Neural cell (in vitro differentiated cells): Measurements from ENCODE around the gene ISCA2. TPM values are rescaled to one million over a fixed set of nuclear protein-coding genes. Genes with fewer than 3 reads are reported as not detected.

Source experiments
- H2AFZ ChIP-seq: fragments of 200-600, 300-800 bp; sonication (generic), shearing (Covaris generic); 2 replicates; pipeline ENCODE4 v1.6.0; 2014; ENCODE audit warnings: low read depth, mild to moderate bottlenecking, antibody characterized with exemption, low read length, moderate library complexity
- H3F3A ChIP-seq: fragments of 200-600 bp; shearing (Covaris generic); 2 replicates; pipeline ENCODE4 v1.6.1; 2016; ENCODE audit warnings: mild to moderate bottlenecking, moderate library complexity, mixed read lengths, antibody characterized with exemption, low read length; ENCODE audit not compliant: insufficient read depth, poor library complexity, severe bottlenecking
- H3K27ac ChIP-seq: fragments of 200-600, 300-800 bp; sonication (generic), shearing (Covaris generic); 2 replicates; pipeline ENCODE4 v1.5.1; 2014; ENCODE audit warnings: mild to moderate bottlenecking, low read length, moderate library complexity
- H3K27me3 ChIP-seq: fragments of 300-800, 200-600 bp; sonication (generic), shearing (Covaris generic); 2 replicates; pipeline ENCODE4 v1.6.0; 2014; ENCODE audit warnings: mild to moderate bottlenecking, low read depth, low read length, moderate library complexity; ENCODE audit not compliant: insufficient read depth
- H3K36me3 ChIP-seq: fragments of 300-800, 200-600 bp; sonication (generic), shearing (Covaris generic); 2 replicates; pipeline ENCODE4 v1.5.1; 2014; ENCODE audit warnings: mild to moderate bottlenecking, antibody characterized with exemption, low read length, moderate library complexity; ENCODE audit not compliant: insufficient read depth
- H3K4me2 ChIP-seq: fragments of 300-800, 200-600 bp; sonication (generic), shearing (Covaris generic); 2 replicates; pipeline ENCODE4 v1.6.0; 2014; ENCODE audit warnings: mild to moderate bottlenecking, low read length
- H3K4me3 ChIP-seq: fragments of 300-800, 200-600 bp; sonication (generic), shearing (Covaris generic); 2 replicates; pipeline ENCODE4 v1.5.1; 2014; ENCODE audit warnings: mild to moderate bottlenecking, low read length, moderate library complexity
- H3K79me2 ChIP-seq: fragments of 200-600 bp; shearing (Covaris generic); replicated peaks from 2 replicates; pipeline ENCODE4 v1.6.0; 2014; ENCODE audit warnings: mild to moderate bottlenecking, low read length, moderate library complexity; ENCODE audit not compliant: insufficient read depth
- H3K9ac ChIP-seq: fragments of 300-800, 200-600 bp; sonication (generic), shearing (Covaris generic); 2 replicates; pipeline ENCODE4 v1.6.1; 2016; ENCODE audit warnings: mild to moderate bottlenecking, low read length, mixed read lengths
- H3K9me2 ChIP-seq: fragments of 200-600 bp; shearing (Covaris generic); 2 replicates; pipeline ENCODE4 v1.6.1; 2016; ENCODE audit warnings: mild to moderate bottlenecking, low read length, mixed read lengths; ENCODE audit not compliant: insufficient read depth
- H3K9me3 ChIP-seq: fragments of 200-600, 300-800 bp; sonication (generic), shearing (Covaris generic); 2 replicates; pipeline ENCODE4 v1.6.1; 2016; ENCODE audit warnings: mild to moderate bottlenecking, mixed run types, low read length, moderate library complexity, mixed read lengths
- H4K20me1 ChIP-seq: fragments of 200-600 bp; shearing (Covaris generic); 2 replicates; pipeline ENCODE4 v1.6.1; 2016; ENCODE audit warnings: mild to moderate bottlenecking, mixed run types; ENCODE audit not compliant: insufficient read depth
- EP300 ChIP-seq: fragments of 450-650 bp; conservative IDR thresholded peaks from 2 replicates; pipeline ENCODE4 v1.6.1; 2014; ENCODE audit warnings: antibody characterized with exemption, mild to moderate bottlenecking, moderate library complexity; ENCODE audit not compliant: poor library complexity, severe bottlenecking
- EZH2 ChIP-seq: fragments of 200-600, 300-800 bp; shearing (Covaris generic), sonication (generic); IDR thresholded peaks from 2 replicates; pipeline ENCODE4 v1.6.1; 2014; ENCODE audit warnings: antibody characterized with exemption, low read length, borderline replicate concordance, mild to moderate bottlenecking; ENCODE audit not compliant: insufficient read depth, poor library complexity, severe bottlenecking
- MXI1 ChIP-seq: fragments of 450-650 bp; conservative IDR thresholded peaks from 2 replicates; pipeline ENCODE4 v1.6.1; 2014; ENCODE audit warnings: antibody characterized with exemption, mild to moderate bottlenecking; ENCODE audit not compliant: poor library complexity, severe bottlenecking
- POLR2AphosphoS5 ChIP-seq: IDR thresholded peaks from 2 replicates; pipeline ENCODE4 v1.6.1; 2012
- RAD21 ChIP-seq: fragments of 450-650 bp; conservative IDR thresholded peaks from 2 replicates; pipeline ENCODE4 v1.6.1; 2014; ENCODE audit warnings: antibody characterized with exemption, mild to moderate bottlenecking, moderate library complexity
- SMC3 ChIP-seq: fragments of 450-650 bp; conservative IDR thresholded peaks from 2 replicates; pipeline ENCODE4 v1.6.1; 2014; ENCODE audit warnings: antibody characterized with exemption, mild to moderate bottlenecking, moderate library complexity; ENCODE audit not compliant: poor library complexity
- TAF1 ChIP-seq: IDR thresholded peaks from 2 replicates; pipeline ENCODE4 v1.6.1; 2012; ENCODE audit warnings: low read depth
- polyA plus RNA-seq: library from polyadenylated mRNA; depleted of rRNA; stranded (reverse); fragments of >200 nt; gene quantifications from 2 replicates; pipeline ENCODE4 v1.2.3, GENCODE V29; 2014
- TF ChIP-seq, protein P1 (sequence below): IDR thresholded peaks from 2 replicates; pipeline ENCODE4 v1.6.1; 2012; ENCODE audit warnings: borderline replicate concordance
- TF ChIP-seq, protein P2 (sequence below): fragments of 450-650 bp; IDR thresholded peaks from 2 replicates; pipeline ENCODE4 v1.5.1; 2014; ENCODE audit warnings: antibody characterized with exemption, mild to moderate bottlenecking, moderate library complexity; ENCODE audit not compliant: poor library complexity, severe bottlenecking

ISCA2 gene
- polyA plus RNA-seq, 1 donor from 2014 or later = 45.1 TPM

DNA sequence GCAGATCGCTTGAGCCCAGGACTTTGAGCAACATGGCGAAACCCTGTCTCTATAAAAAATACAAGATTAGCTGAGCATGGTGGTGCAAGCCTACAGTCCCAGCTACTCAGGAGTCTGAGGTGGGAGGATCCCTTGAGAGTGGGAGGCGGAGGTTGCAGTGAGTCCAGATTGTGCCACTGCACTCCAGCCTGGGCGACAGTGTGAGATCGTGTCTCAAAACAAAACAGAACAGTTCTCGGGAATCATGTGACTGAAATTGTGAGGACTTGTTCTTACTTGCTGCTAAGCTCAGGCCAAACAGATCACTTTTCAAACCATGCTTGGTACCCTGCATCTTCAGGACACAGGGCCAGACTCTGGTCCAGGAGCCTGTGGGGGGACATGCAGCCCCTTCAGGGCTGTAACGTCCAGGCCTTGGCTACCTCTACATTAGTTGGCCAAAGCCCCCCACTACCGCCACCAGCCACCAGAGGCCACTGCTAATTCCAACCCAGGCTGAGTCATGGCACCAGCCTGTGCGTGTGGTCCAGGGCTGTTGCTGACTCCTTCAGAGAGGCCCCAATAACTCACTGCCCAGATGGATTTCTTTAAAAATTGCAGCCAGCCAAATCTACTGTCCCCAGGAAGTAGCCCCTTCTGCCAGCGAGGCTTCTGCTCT is 34.1 kb upstream of the ISCA2 start:
- Histone ChIP-seq H3F3A (no peaks in the 10 kb centered on the region), H3K9ac (no peak overlapping the region), H3K27ac (no peak overlapping the region), H4K20me1 (no peaks in the 10 kb centered on the region), H3K79me2 (no peaks in the 10 kb centered on the region), H3K36me3 (no peaks in the 10 kb centered on the region), H3K9me3 (no peaks in the 10 kb centered on the region), H3K27me3 (no peaks in the 10 kb centered on the region), H3K4me3 (no peak overlapping the region), H2AFZ (no peak overlapping the region), H3K9me2 (no peaks in the 10 kb centered on the region), H3K4me2 (no peak overlapping the region)
- TF ChIP-seq POLR2AphosphoS5 (no peak), RAD21 (no peak), EZH2 (no peak), SMC3 (no peak), TAF1 (no peak), MXI1 (no peak), EP300 (no peak)
- TF ChIP-seq, protein P1, sequence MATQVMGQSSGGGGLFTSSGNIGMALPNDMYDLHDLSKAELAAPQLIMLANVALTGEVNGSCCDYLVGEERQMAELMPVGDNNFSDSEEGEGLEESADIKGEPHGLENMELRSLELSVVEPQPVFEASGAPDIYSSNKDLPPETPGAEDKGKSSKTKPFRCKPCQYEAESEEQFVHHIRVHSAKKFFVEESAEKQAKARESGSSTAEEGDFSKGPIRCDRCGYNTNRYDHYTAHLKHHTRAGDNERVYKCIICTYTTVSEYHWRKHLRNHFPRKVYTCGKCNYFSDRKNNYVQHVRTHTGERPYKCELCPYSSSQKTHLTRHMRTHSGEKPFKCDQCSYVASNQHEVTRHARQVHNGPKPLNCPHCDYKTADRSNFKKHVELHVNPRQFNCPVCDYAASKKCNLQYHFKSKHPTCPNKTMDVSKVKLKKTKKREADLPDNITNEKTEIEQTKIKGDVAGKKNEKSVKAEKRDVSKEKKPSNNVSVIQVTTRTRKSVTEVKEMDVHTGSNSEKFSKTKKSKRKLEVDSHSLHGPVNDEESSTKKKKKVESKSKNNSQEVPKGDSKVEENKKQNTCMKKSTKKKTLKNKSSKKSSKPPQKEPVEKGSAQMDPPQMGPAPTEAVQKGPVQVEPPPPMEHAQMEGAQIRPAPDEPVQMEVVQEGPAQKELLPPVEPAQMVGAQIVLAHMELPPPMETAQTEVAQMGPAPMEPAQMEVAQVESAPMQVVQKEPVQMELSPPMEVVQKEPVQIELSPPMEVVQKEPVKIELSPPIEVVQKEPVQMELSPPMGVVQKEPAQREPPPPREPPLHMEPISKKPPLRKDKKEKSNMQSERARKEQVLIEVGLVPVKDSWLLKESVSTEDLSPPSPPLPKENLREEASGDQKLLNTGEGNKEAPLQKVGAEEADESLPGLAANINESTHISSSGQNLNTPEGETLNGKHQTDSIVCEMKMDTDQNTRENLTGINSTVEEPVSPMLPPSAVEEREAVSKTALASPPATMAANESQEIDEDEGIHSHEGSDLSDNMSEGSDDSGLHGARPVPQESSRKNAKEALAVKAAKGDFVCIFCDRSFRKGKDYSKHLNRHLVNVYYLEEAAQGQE = no peak
- TF ChIP-seq, protein P2, sequence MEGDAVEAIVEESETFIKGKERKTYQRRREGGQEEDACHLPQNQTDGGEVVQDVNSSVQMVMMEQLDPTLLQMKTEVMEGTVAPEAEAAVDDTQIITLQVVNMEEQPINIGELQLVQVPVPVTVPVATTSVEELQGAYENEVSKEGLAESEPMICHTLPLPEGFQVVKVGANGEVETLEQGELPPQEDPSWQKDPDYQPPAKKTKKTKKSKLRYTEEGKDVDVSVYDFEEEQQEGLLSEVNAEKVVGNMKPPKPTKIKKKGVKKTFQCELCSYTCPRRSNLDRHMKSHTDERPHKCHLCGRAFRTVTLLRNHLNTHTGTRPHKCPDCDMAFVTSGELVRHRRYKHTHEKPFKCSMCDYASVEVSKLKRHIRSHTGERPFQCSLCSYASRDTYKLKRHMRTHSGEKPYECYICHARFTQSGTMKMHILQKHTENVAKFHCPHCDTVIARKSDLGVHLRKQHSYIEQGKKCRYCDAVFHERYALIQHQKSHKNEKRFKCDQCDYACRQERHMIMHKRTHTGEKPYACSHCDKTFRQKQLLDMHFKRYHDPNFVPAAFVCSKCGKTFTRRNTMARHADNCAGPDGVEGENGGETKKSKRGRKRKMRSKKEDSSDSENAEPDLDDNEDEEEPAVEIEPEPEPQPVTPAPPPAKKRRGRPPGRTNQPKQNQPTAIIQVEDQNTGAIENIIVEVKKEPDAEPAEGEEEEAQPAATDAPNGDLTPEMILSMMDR = no peak

DNA sequence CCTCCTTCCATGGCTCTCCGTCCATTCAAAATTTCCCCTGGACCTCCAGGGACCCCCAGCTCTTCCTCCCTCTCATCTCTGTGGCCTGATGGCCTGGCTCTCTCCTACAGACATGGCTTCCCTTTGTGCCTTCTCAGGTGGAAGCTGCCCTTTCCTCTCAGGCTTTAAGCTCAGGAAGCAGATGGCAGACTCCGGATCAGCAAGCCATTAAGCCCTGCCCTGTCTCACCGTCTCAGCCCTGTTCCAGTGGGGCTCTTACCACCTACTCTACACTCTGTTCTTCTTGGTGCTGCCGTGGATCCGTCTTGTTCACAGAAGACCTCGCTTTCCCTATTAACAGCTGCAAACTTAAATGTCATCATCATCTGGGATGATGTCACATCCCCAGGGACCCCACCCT is 33.6 kb upstream of the ISCA2 start:
- H3F3A ChIP-seq = no peaks in the 10 kb centered on the region
- TF ChIP-seq MXI1 = no peak
- no peak for TF ChIP-seq RAD21
- no peak for TF ChIP-seq POLR2AphosphoS5
- no peak for TF ChIP-seq SMC3
- no peak for TF ChIP-seq EZH2
- TF ChIP-seq, protein P1 = no peak
- no peak for TF ChIP-seq EP300
- TF ChIP-seq, protein P2 = no peak
- TF ChIP-seq TAF1 = no peak
- no peaks in the 10 kb centered on the region for H3K79me2 ChIP-seq
- H3K9me3 ChIP-seq = no peaks in the 10 kb centered on the region
- no peak overlapping the region for H2AFZ ChIP-seq
- H3K27me3 ChIP-seq = no peaks in the 10 kb centered on the region
- no peaks in the 10 kb centered on the region for H4K20me1 ChIP-seq
- no peak overlapping the region for H3K4me3 ChIP-seq
- H3K36me3 ChIP-seq = no peaks in the 10 kb centered on the region
- no peaks in the 10 kb centered on the region for H3K9me2 ChIP-seq
- H3K9ac ChIP-seq = no peak overlapping the region
- H3K4me2 ChIP-seq = no peak overlapping the region
- no peak overlapping the region for H3K27ac ChIP-seq
